ENCODE data around the gene ARHGEF38. TPM values are rescaled to one million over a fixed set of nuclear protein-coding genes. Genes with fewer than 3 reads are reported as not detected.

ARHGEF38 gene
- total RNA-seq, 1 experiment from 2014 or later, result 0.15 TPM

DNA sequence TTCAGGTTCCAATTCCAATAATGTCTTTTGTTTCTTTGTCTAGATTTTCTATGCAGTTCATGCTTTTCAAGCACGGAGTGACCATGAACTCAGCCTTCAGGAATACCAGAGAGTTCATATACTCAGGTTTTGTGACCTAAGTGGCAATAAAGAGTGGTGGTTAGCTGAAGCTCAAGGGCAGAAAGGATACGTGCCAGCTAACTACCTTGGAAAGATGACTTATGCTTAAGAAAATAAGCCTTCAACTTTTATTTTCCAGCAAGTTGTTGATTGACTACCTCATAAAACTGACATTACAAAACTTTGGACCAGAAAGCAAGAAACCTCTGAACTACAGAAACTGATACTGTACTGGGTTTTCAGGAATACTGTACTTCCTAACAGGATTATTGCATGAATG is 125.3 kb downstream of the ARHGEF38 start:
- H3K9me3 ChIP-seq (ENCODE audit: insufficient read depth, low read depth), result no peaks in the 10 kb centered on the region
- no peaks in the 10 kb centered on the region for H4K20me1 ChIP-seq (ENCODE audit: insufficient read depth)
- H3K4me2 ChIP-seq, result no peak overlapping the region
- no peaks in the 10 kb centered on the region for H3K79me2 ChIP-seq (ENCODE audit: low read depth)
- no peaks in the 10 kb centered on the region for H3K36me3 ChIP-seq (ENCODE audit: low read depth)
- no peak overlapping the region for H3K4me3 ChIP-seq
- H3F3A ChIP-seq (ENCODE audit: insufficient read depth, low read depth), result peaks cover 3% of the 10 kb centered on the region
- intact Hi-C loops (cut with micrococcal nuclease; ENCODE audit: unreplicated experiment), result no loop called here
- TF ChIP-seq, protein P1, sequence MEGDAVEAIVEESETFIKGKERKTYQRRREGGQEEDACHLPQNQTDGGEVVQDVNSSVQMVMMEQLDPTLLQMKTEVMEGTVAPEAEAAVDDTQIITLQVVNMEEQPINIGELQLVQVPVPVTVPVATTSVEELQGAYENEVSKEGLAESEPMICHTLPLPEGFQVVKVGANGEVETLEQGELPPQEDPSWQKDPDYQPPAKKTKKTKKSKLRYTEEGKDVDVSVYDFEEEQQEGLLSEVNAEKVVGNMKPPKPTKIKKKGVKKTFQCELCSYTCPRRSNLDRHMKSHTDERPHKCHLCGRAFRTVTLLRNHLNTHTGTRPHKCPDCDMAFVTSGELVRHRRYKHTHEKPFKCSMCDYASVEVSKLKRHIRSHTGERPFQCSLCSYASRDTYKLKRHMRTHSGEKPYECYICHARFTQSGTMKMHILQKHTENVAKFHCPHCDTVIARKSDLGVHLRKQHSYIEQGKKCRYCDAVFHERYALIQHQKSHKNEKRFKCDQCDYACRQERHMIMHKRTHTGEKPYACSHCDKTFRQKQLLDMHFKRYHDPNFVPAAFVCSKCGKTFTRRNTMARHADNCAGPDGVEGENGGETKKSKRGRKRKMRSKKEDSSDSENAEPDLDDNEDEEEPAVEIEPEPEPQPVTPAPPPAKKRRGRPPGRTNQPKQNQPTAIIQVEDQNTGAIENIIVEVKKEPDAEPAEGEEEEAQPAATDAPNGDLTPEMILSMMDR (conservative IDR thresholded peaks at IDR 0.05), result no peak
- TF ChIP-seq EZH2 (IDR thresholded peaks at IDR 0.05; ENCODE audit: low read depth), result no peak
- peaks cover 7% of the 10 kb centered on the region for H3K4me1 ChIP-seq (replicated peaks; ENCODE audit: insufficient read depth)
- ChIA-PET CTCF (no interaction called here), POLR2A (ENCODE audit: unreplicated experiment) (no interaction called here)
- no peak overlapping the region for H3K27ac ChIP-seq
- no peak overlapping the region for H2AFZ ChIP-seq
- BruUV-seq (replicated peaks), result no TSS peak
- no peak for DNase-seq
- H3K27me3 ChIP-seq (ENCODE audit: insufficient read depth, low read depth), result no peaks in the 10 kb centered on the region
- H3K9me2 ChIP-seq (ENCODE audit: insufficient read depth), result no peaks in the 10 kb centered on the region

DNA sequence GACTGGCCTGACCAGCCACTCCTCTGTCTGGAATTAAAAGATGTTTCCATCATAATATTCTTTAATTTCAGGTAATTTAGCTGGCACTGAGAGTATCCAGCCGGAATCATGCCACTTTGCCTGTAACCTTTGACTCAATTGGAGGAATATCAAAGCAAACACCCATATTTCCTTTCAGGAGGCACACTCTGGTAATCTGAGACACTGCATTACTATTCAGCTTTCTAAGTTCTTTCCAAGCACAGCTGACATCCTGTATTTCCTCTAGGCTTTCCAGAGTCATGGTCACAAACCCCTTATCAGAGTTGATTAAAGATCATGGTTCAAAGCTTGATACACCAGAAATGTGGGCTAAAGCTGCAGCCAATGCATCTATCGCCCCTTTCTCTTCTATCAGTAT is 126.8 kb downstream of the ARHGEF38 start:
- no peaks in the 10 kb centered on the region for H3K79me2 ChIP-seq (ENCODE audit: low read depth)
- H3K9me3 ChIP-seq (ENCODE audit: insufficient read depth, low read depth), result no peaks in the 10 kb centered on the region
- no peak overlapping the region for H3K27ac ChIP-seq
- no peaks in the 10 kb centered on the region for H3K27me3 ChIP-seq (ENCODE audit: insufficient read depth, low read depth)
- H3K4me3 ChIP-seq, result no peak overlapping the region
- intact Hi-C loops (cut with micrococcal nuclease; ENCODE audit: unreplicated experiment), result no loop called here
- no peak overlapping the region for H2AFZ ChIP-seq
- peaks cover 14% of the 10 kb centered on the region for H3K4me1 ChIP-seq (replicated peaks; ENCODE audit: insufficient read depth)
- TF ChIP-seq, protein P1 (conservative IDR thresholded peaks at IDR 0.05), result no peak
- no peak for TF ChIP-seq EZH2 (IDR thresholded peaks at IDR 0.05; ENCODE audit: low read depth)
- BruUV-seq (replicated peaks), result no TSS peak
- ChIA-PET POLR2A (ENCODE audit: unreplicated experiment) (interaction anchor here (0.6 kb wide), 1 partner anchor 1139 kb away, joined by 3 read pairs; no protein-coding TSS in a partner anchor), CTCF (no interaction called here)
- H3K36me3 ChIP-seq (ENCODE audit: low read depth), result no peaks in the 10 kb centered on the region
- H3K4me2 ChIP-seq, result no peak overlapping the region
- no peaks in the 10 kb centered on the region for H4K20me1 ChIP-seq (ENCODE audit: insufficient read depth)
- peak in 1 of 2 experiments; percentile 37 for DNase-seq
- H3F3A ChIP-seq (ENCODE audit: insufficient read depth, low read depth), result peaks cover 11% of the 10 kb centered on the region
- H3K9me2 ChIP-seq (ENCODE audit: insufficient read depth), result no peaks in the 10 kb centered on the region

DNA sequence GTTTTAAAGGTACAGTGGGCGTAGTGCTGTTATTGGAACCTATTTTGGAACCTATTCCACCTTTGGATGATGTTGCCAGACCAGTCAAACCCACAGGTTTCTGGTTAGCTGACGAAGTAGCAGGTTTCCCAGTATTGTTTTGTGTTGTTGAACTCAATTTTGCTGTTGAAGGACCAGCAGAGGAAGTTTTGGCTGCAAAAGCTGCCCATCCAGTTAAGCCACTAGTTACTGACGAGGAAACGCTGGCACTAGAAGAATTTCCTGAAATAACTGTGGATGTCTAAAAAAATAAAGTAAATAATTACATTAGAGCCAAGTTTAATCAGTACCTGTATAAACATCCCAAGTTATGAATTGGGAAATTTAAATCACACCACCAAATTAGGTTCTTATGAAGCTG is 130.6 kb downstream of the ARHGEF38 start:
- Histone ChIP-seq H3F3A (ENCODE audit: insufficient read depth, low read depth) (peaks cover 11% of the 10 kb centered on the region), H3K4me2 (peak overlapping the region; percentile 31), H2AFZ (no peak overlapping the region), H3K27me3 (ENCODE audit: insufficient read depth, low read depth) (no peaks in the 10 kb centered on the region), H3K9me2 (ENCODE audit: insufficient read depth) (no peaks in the 10 kb centered on the region), H3K4me3 (no peak overlapping the region), H4K20me1 (ENCODE audit: insufficient read depth) (no peaks in the 10 kb centered on the region), H3K36me3 (ENCODE audit: low read depth) (no peaks in the 10 kb centered on the region), H3K9me3 (ENCODE audit: insufficient read depth, low read depth) (no peaks in the 10 kb centered on the region), H3K27ac (peak overlapping the region; percentile 37; the same call in 1 of the 2 replicates), H3K4me1 (replicated peaks; ENCODE audit: insufficient read depth) (peaks cover 14% of the 10 kb centered on the region), H3K79me2 (ENCODE audit: low read depth) (no peaks in the 10 kb centered on the region)
- intact Hi-C loops (cut with micrococcal nuclease; ENCODE audit: unreplicated experiment), result no loop called here
- ChIA-PET POLR2A (ENCODE audit: unreplicated experiment) (no interaction called here), CTCF (interaction anchor here (0.6 kb wide), 1 partner anchor 16 kb away, joined by 3 read pairs; no protein-coding TSS in a partner anchor)
- BruUV-seq (replicated peaks), result no TSS peak
- DNase-seq, result peak; percentile 65 to 85
- TF ChIP-seq, protein P1 (conservative IDR thresholded peaks at IDR 0.05), result no peak
- TF ChIP-seq EZH2 (IDR thresholded peaks at IDR 0.05; ENCODE audit: low read depth), result no peak
